Kidney (tissue), 14 donors: ENCODE measurements around the gene TCF23. TPM values are rescaled to one million over a fixed set of nuclear protein-coding genes. Genes with fewer than 3 reads are reported as not detected.

Source experiments
- DNase-seq, 5 donors: peaks; one replicate each; pipeline ENCODE4 v3.0.0-alpha.2; 2013 to 2020
- FAIRE-seq: peaks from 2 replicates; lab custom pipeline; 2012; peaks lifted over from hg19 to GRCh38; lab: Jason Lieb, UNC
- H3K27ac ChIP-seq, 2 donors: one replicate each; pipeline ENCODE4 v1.7.0; 2013; ENCODE audit warnings: low read depth in 2 of 2, low read length in 2 of 2, inconsistent platforms in 1 of 2
- H3K27me3 ChIP-seq: one replicate; pipeline ENCODE4 v1.7.1; 2013; ENCODE audit warnings: low read length, inconsistent platforms; ENCODE audit not compliant: control insufficient read depth, insufficient read depth
- H3K36me3 ChIP-seq, 3 donors: one replicate each; pipeline versions ENCODE4 v1.7.0 to v1.7.1; 2013; ENCODE audit warnings: low read length in 3 of 3, control low read depth in 1 of 3, inconsistent platforms in 1 of 3; ENCODE audit not compliant: insufficient read depth in 3 of 3, control insufficient read depth in 2 of 3
- H3K4me1 ChIP-seq, 3 donors: one replicate each; pipeline versions ENCODE4 v1.7.0 to v1.7.1; 2013; ENCODE audit warnings: low read length in 3 of 3, inconsistent platforms in 1 of 3, low read depth in 1 of 3; ENCODE audit not compliant: control insufficient read depth in 2 of 3, insufficient read depth in 2 of 3
- H3K4me3 ChIP-seq, 3 donors: one replicate each; pipeline versions ENCODE4 v1.7.0 to v1.8.1; 2013; ENCODE audit warnings: low read length in 3 of 3, control low read depth in 1 of 3, inconsistent platforms in 1 of 3
- H3K9ac ChIP-seq, 3 donors: one replicate each; pipeline versions ENCODE4 v1.7.0 to v1.7.1; 2013; ENCODE audit warnings: low read length in 3 of 3, control low read depth in 1 of 3, inconsistent platforms in 1 of 3
- H3K9me3 ChIP-seq, 3 donors: one replicate each; pipeline versions ENCODE4 v1.7.0 to v1.7.1; 2013; ENCODE audit warnings: low read length in 3 of 3, control low read depth in 1 of 3, inconsistent platforms in 1 of 3; ENCODE audit not compliant: control insufficient read depth in 2 of 3, insufficient read depth in 1 of 3
- CTCF ChIP-seq: IDR thresholded peaks from 3 replicates; pipeline ENCODE4 v1.5.1; 2012; ENCODE audit warnings: mild to moderate bottlenecking, moderate library complexity, borderline replicate concordance; ENCODE audit not compliant: insufficient read depth; ENCODE audit errors: extremely low read depth
- intact Hi-C: fragments of 100-400 bp; cut with DNase I; formaldehyde crosslinking; loops from one replicate; pipeline ENCODE4 v1.11.1; 2022
- polyA plus RNA-seq: library from polyadenylated mRNA; stranded (reverse); fragments of 350-450 nt; fragmentation: Illumina TruSeq; extraction: RNeasy Lipid Tissue Mini Kit (QIAGEN cat#74804); gene quantifications from one replicate; pipeline ENCODE4 v1.2.3, GENCODE V29; 2014; ENCODE audit warnings: low read depth, low replicate concordance; ENCODE audit not compliant: insufficient read depth
- total RNA-seq: library from RNA; stranded (reverse); fragmentation: NEBNext Ultra II Directional; extraction: Animal tissue kit (Norgen Biotek cat#: 25700); gene quantifications from one replicate; pipeline ENCODE4 v1.2.1, GENCODE V29; 2021
- donor health status: control.
- donor health status: control.
- donor health status: control.
- donor health status: control.
- donor health status: control.
- donor health status: DM: yes; HTN: yes; CAD: no.
- donor health status: Normal renal cell carcinoma (clear cell type).

Gene TCF23
- total and polyA plus RNA-seq, 2 donors from 2014 or later: 0.38 TPM; not detected in 1

GRCh38 chr2:27155069-27155520 is 6.3 kb downstream of the TCF23 start:
- Histone ChIP-seq H3K9me3 (no peaks in the 10 kb centered on the region), H3K36me3 (no peaks in the 10 kb centered on the region), H3K9ac (no peak overlapping the region), H3K27ac (no peak overlapping the region), H3K4me3 (no peak overlapping the region), H3K4me1 (no peaks in the 10 kb centered on the region), H3K27me3 (no peaks in the 10 kb centered on the region)
- no peak for TF ChIP-seq CTCF
- FAIRE-seq (no peak), DNase-seq (no peak)
- intact Hi-C loops: no loop called here

- DNase-seq (no peak), FAIRE-seq (no peak)
- Histone ChIP-seq H3K9ac (no peak overlapping the region), H3K9me3 (no peaks in the 10 kb centered on the region), H3K4me1 (no peaks in the 10 kb centered on the region), H3K27ac (no peak overlapping the region), H3K27me3 (no peaks in the 10 kb centered on the region), H3K4me3 (no peak overlapping the region), H3K36me3 (no peaks in the 10 kb centered on the region)
- TF ChIP-seq CTCF: no peak
- intact Hi-C loops: no loop called here
Observed at GRCh38 chr2:27158468-27158867, 9.7 kb downstream of the TCF23 start.

- TF ChIP-seq CTCF: no peak
- Histone ChIP-seq H3K27ac (no peak overlapping the region), H3K4me3 (no peak overlapping the region), H3K36me3 (no peaks in the 10 kb centered on the region), H3K4me1 (no peaks in the 10 kb centered on the region), H3K9ac (no peak overlapping the region), H3K27me3 (no peaks in the 10 kb centered on the region), H3K9me3 (no peaks in the 10 kb centered on the region)
- DNase-seq: no peak
- FAIRE-seq: no peak
- intact Hi-C loops: no loop called here
Observed at GRCh38 chr2:27159271-27159670, 10.5 kb downstream of the TCF23 start.

GRCh38 chr2:27160191-27160590 is 11.4 kb downstream of the TCF23 start:
- H3K4me3 ChIP-seq: no peak overlapping the region
- intact Hi-C loops: no loop called here
- TF ChIP-seq CTCF: no peak
- no peak for FAIRE-seq
- no peaks in the 10 kb centered on the region for H3K9me3 ChIP-seq
- H3K27me3 ChIP-seq: no peaks in the 10 kb centered on the region
- H3K27ac ChIP-seq: no peak overlapping the region
- no peak for DNase-seq
- H3K4me1 ChIP-seq: no peaks in the 10 kb centered on the region
- H3K9ac ChIP-seq: no peak overlapping the region
- H3K36me3 ChIP-seq: no peaks in the 10 kb centered on the region
